Measurements from ENCODE around the gene ZNF438.

- TF ChIP-seq ELF4 (IDR thresholded peaks at IDR 0.05) (no peak), L3MBTL2 (conservative IDR thresholded peaks at IDR 0.05) (no peak), SP1 (IDR thresholded peaks at IDR 0.05) (no peak), FOXA1 (IDR thresholded peaks at IDR 0.05) (no peak), LEF1 (IDR thresholded peaks at IDR 0.05; ENCODE audit: borderline replicate concordance) (no peak), BHLHE40 (IDR thresholded peaks at IDR 0.05; ENCODE audit: borderline replicate concordance) (no peak), SUZ12 (IDR thresholded peaks at IDR 0.05) (no peak), NFRKB (IDR thresholded peaks at IDR 0.05) (no peak), HDGF (IDR thresholded peaks at IDR 0.05; ENCODE audit: borderline replicate concordance) (no peak), FOXM1 (IDR thresholded peaks at IDR 0.05; ENCODE audit: borderline replicate concordance) (no peak)
Observed at GRCh38 chr10:30967650-30968410, 63.8 kb downstream of the ZNF438 start.
